HepG2 (cell line): Measurements from ENCODE around the gene B4GALT2. TPM values are rescaled to one million over a fixed set of nuclear protein-coding genes. Genes with fewer than 3 reads are reported as not detected.

Source experiments
- ATAC-seq: fragments of 200-7000 bp; cut with Tn5 transposase; 3 replicates; pipeline ENCODE4 v1.9.1; 2020; ENCODE audit warnings: mild to moderate bottlenecking, moderate library complexity
- BruUV-seq: library from RNA; stranded (reverse); fragments of 400-500 nt; replicated peaks from 2 replicates; lab custom pipeline; 2021; lab: Mats Ljungman, UMichigan
- CTCF ChIA-PET: fragments of 300-600 bp; formaldehyde crosslinking; extraction: SDS; loops from one replicate; lab custom pipeline; 2021; ENCODE audit warnings: low total read pairs, inconsistent platforms, low intra/inter-chr PET ratio; lab: Yijun Ruan, JAX
- POLR2A ChIA-PET: fragments of 350-600 bp; sonication (Branson Sonifier 250); formaldehyde crosslinking; loops from one replicate; lab custom pipeline; 2020; ENCODE audit warnings: antibody characterized with exemption, inconsistent platforms; lab: Yijun Ruan, JAX
- DNase-seq: peaks from one replicate; pipeline ENCODE4 v3.0.0-alpha.2; 2015; ENCODE audit warnings: low spot score
- FAIRE-seq: peaks from 3 replicates; lab custom pipeline; 2011; peaks lifted over from hg19 to GRCh38; lab: Jason Lieb, UNC
- H2AFZ ChIP-seq: one replicate; pipeline ENCODE4 v1.6.1; 2011; ENCODE audit warnings: low read length, inconsistent platforms
- H3K27ac ChIP-seq: fragments of 300-600 bp; 3 replicates; pipeline ENCODE4 v1.8.0; 2011; ENCODE audit warnings: mixed run types, mild to moderate bottlenecking, mixed read lengths, low read length, inconsistent platforms; ENCODE audit not compliant: insufficient read depth; ENCODE audit errors: extremely low read length
- H3K27me3 ChIP-seq, 2 experiments: fragments of 200-600 bp in 1 of 2; 2 replicates in 1 of 2; 3 replicates in 1 of 2; pipeline versions ENCODE4 v1.6.0 to v1.8.0; 2011; ENCODE audit warnings: low read length in 2 of 2, mild to moderate bottlenecking in 2 of 2, moderate library complexity in 2 of 2, inconsistent platforms in 1 of 2; ENCODE audit not compliant: insufficient read depth in 2 of 2, control insufficient read depth in 1 of 2
- H3K36me3 ChIP-seq, 2 experiments: fragments of 200-600 bp in 1 of 2; replicated peaks in 1 of 2; 2 replicates in 1 of 2; 3 replicates in 1 of 2; pipeline versions ENCODE4 v1.5.1 to v1.8.0; 2011; ENCODE audit warnings: low read length in 2 of 2, inconsistent platforms in 1 of 2; ENCODE audit not compliant: insufficient read depth in 2 of 2, control insufficient read depth in 1 of 2
- H3K4me1 ChIP-seq: 2 replicates; pipeline ENCODE4 v1.5.1; 2012; ENCODE audit warnings: low read length, inconsistent platforms; ENCODE audit not compliant: insufficient read depth
- H3K4me2 ChIP-seq: 2 replicates; pipeline ENCODE4 v1.6.0; 2011; ENCODE audit warnings: low read depth, low read length, inconsistent platforms
- H3K4me3 ChIP-seq, 3 experiments: fragments of 200-600 bp in 1 of 3; sonication (generic), shearing (Covaris generic) in 1 of 3; replicated peaks in 1 of 3; 2 replicates each; pipeline ENCODE4 v1.5.1; 2011 to 2016; ENCODE audit warnings: low read length in 3 of 3, inconsistent platforms in 2 of 3, low read depth in 2 of 3, mild to moderate bottlenecking in 2 of 3, control low read depth in 1 of 3, mixed read lengths in 1 of 3; ENCODE audit not compliant: insufficient read depth in 1 of 3
- H3K79me2 ChIP-seq: one replicate; pipeline ENCODE4 v1.6.1; 2011; ENCODE audit warnings: low read length, inconsistent platforms; ENCODE audit not compliant: insufficient read depth
- H3K9ac ChIP-seq: 2 replicates; pipeline ENCODE4 v1.6.0; 2011; ENCODE audit warnings: mild to moderate bottlenecking, low read depth, low read length, inconsistent platforms; ENCODE audit not compliant: insufficient read depth
- H3K9me3 ChIP-seq: 2 replicates; pipeline ENCODE4 v1.5.1; 2012; ENCODE audit warnings: mild to moderate bottlenecking, low read length
- H4K20me1 ChIP-seq: 2 replicates; pipeline ENCODE4 v1.6.0; 2011; ENCODE audit warnings: inconsistent platforms, mild to moderate bottlenecking, low read length, moderate library complexity; ENCODE audit not compliant: insufficient read depth
- MAF1 ChIP-seq: sonication (generic); formaldehyde crosslinking; IDR thresholded peaks from 2 replicates; pipeline ENCODE4 v1.5.0; 2020; ENCODE audit warnings: missing genetic modification reagents, borderline replicate concordance
- SALL2 ChIP-seq: sonication (generic); formaldehyde crosslinking; IDR thresholded peaks from 2 replicates; pipeline ENCODE4 v1.8.1; 2023; ENCODE audit warnings: mild to moderate bottlenecking, missing genetic modification reagents, inconsistent platforms
- ZFP1 ChIP-seq: IDR thresholded peaks from 2 replicates; pipeline ENCODE4 v1.6.1; 2016
- ZNF20 ChIP-seq: sonication (generic); formaldehyde crosslinking; IDR thresholded peaks from 2 replicates; pipeline ENCODE4 v1.4.0; 2020; ENCODE audit warnings: mild to moderate bottlenecking, moderate library complexity, missing genetic modification reagents
- ZNF550 ChIP-seq: sonication (generic); formaldehyde crosslinking; IDR thresholded peaks from 2 replicates; pipeline ENCODE4 v1.4.0; 2020; ENCODE audit warnings: mild to moderate bottlenecking, missing genetic modification reagents, borderline replicate concordance
- WGBS: methylation state at CpG from one replicate; pipeline ENCODE4 v1.1.6; 2017; ENCODE audit warnings: low lambda C conversion rate; 5-methylcytosine and 5-hydroxymethylcytosine counted together
- in situ Hi-C: cut with HindIII; loops from 2 replicates; pipeline ENCODE4 v1.10.0; 2017; ENCODE audit warnings: low pct_unique_long_range_greater_than_20kb; ENCODE audit not compliant: extremely low pct_ligation_motif_present
- intact Hi-C: fragments of 100-400 bp; cut with micrococcal nuclease; formaldehyde crosslinking; loops from one replicate; pipeline ENCODE4 v1.10.0; 2022; ENCODE audit not compliant: unreplicated experiment
- polyA plus RNA-seq, 8 experiments: library from polyadenylated mRNA; depleted of rRNA in 3 of 8; stranded (reverse) in 7 of 8; unstranded in 1 of 8; fragments of >200 nt; fragmentation: Illumina TruSeq in 4 of 8; extraction: Trizol in 4 of 8; gene quantifications; 2 replicates each; pipeline versions ENCODE4 v1.2.1 to v1.2.3, GENCODE V29; 2011 to 2016; ENCODE audit warnings: low read depth in 4 of 8, missing spikeins in 1 of 8, mixed read lengths in 1 of 8; ENCODE audit not compliant: insufficient read depth in 1 of 8
- total RNA-seq, 5 experiments: library from RNA; depleted of rRNA; stranded (reverse); fragments of >200 nt; fragmentation: Illumina TruSeq; extraction: Trizol; gene quantifications; 2 replicates each; pipeline ENCODE4 v1.2.3, GENCODE V29; 2016; ENCODE audit warnings: low read depth in 1 of 5
- TF ChIP-seq, protein P1 (sequence below): sonication (generic); formaldehyde crosslinking; IDR thresholded peaks from 2 replicates; pipeline ENCODE4 v1.5.0; 2020; ENCODE audit warnings: mild to moderate bottlenecking, missing genetic modification reagents

B4GALT2 gene
- total and polyA plus RNA-seq, 2 of the 13 experiments (the other 11 are each of a cell fraction or from before 2014, with no cell fraction given): 41.9 to 78.0 TPM

DNA sequence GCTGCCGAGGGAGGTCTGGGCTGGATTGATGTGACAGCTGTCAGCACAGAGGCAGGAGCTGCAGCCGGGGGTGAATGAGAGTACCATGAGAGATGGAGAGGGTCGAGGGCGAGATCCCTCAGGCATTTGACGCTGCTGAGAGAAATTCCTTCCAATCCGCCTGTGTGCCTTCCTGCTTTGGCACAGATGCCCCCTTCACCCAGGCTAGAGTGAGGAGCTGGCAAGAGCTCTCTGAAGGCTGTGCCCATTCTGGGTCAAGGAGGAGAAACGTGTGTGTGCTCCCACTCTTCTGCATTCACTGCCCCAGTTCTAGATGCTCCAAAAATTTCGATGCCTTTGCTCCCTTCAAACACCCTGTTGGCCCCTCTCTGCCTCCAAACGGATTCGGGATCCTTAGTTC, 40.6 kb upstream of the B4GALT2 start:
- H2AFZ ChIP-seq: no peak overlapping the region
- TF ChIP-seq ZNF550 (CRISPR knock-in tag): no peak
- TF ChIP-seq, protein P1, sequence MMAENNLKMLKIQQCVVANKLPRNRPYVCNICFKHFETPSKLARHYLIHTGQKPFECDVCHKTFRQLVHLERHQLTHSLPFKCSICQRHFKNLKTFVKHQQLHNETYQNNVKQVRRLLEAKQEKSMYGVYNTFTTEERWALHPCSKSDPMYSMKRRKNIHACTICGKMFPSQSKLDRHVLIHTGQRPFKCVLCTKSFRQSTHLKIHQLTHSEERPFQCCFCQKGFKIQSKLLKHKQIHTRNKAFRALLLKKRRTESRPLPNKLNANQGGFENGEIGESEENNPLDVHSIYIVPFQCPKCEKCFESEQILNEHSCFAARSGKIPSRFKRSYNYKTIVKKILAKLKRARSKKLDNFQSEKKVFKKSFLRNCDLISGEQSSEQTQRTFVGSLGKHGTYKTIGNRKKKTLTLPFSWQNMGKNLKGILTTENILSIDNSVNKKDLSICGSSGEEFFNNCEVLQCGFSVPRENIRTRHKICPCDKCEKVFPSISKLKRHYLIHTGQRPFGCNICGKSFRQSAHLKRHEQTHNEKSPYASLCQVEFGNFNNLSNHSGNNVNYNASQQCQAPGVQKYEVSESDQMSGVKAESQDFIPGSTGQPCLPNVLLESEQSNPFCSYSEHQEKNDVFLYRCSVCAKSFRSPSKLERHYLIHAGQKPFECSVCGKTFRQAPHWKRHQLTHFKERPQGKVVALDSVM (CRISPR knock-in tag): no peak
- TF ChIP-seq ZNF20 (CRISPR knock-in tag): no peak
- no peak for TF ChIP-seq SALL2 (CRISPR knock-in tag)
- TF ChIP-seq ZFP1 (CRISPR knock-in tag): no peak
- no peak for TF ChIP-seq MAF1
- ATAC-seq (no peak), DNase-seq (no peak), FAIRE-seq (no peak)
- H3K4me3 ChIP-seq: no peak overlapping the region
- H3K9me3 ChIP-seq: no peaks in the 10 kb centered on the region
- H3K27ac ChIP-seq: no peak overlapping the region
- no peak overlapping the region for H3K4me2 ChIP-seq
- in situ Hi-C loops (no loop called here), intact Hi-C loops (loop anchor here (10.0 kb wide), 1 partner anchor 96 kb away; the partner anchor contains the start of gene SLC6A9)
- ChIA-PET POLR2A (no interaction called here), CTCF (no interaction called here)
- H3K36me3 ChIP-seq: no peaks in the 10 kb centered on the region
- no peaks in the 10 kb centered on the region for H3K27me3 ChIP-seq
- H4K20me1 ChIP-seq: no peaks in the 10 kb centered on the region
- no peaks in the 10 kb centered on the region for H3K79me2 ChIP-seq
- H3K4me1 ChIP-seq: peaks cover 34% of the 10 kb centered on the region
- H3K9ac ChIP-seq: no peak overlapping the region
- BruUV-seq: no TSS peak
- 83% methylated on average over 9 of the region's 10 CpGs for WGBS
